ENCODE results near the gene PTPRN2.

Gene PTPRN2

GRCh38 chr7:158602905-158603772 is 15.5 kb upstream of the PTPRN2 start:
- DNase-seq = no peak

GRCh38 chr7:158602041-158602440 is 14.4 kb upstream of the PTPRN2 start:
- DNase-seq = no peak

- DNase-seq = no peak
Observed at GRCh38 chr7:158601090-158601489, 13.5 kb upstream of the PTPRN2 start.

- DNase-seq = no peak
Observed at GRCh38 chr7:158596745-158597144, 9.1 kb upstream of the PTPRN2 start.

- no peak for DNase-seq
Observed at GRCh38 chr7:158596309-158596708, 8.7 kb upstream of the PTPRN2 start.

- no peak for DNase-seq
Observed at GRCh38 chr7:158595068-158595467, 7.4 kb upstream of the PTPRN2 start.

GRCh38 chr7:158592541-158592940 is 4.9 kb upstream of the PTPRN2 start:
- no peak for DNase-seq

GRCh38 chr7:158591944-158592343 is 4.3 kb upstream of the PTPRN2 start:
- no peak for DNase-seq

GRCh38 chr7:158590181-158590530 is 2.5 kb upstream of the PTPRN2 start:
- DNase-seq = no peak

- no peak for DNase-seq
Observed at GRCh38 chr7:158589653-158590052, 2.0 kb upstream of the PTPRN2 start.

- no peak for DNase-seq
Observed at GRCh38 chr7:158588878-158589442, 1.3 kb upstream of the PTPRN2 start.

GRCh38 chr7:158588085-158588877 is 658 bp upstream of the PTPRN2 start:
- DNase-seq = no peak

GRCh38 chr7:158586499-158587161 is 993 bp downstream of the PTPRN2 start:
- DNase-seq = no peak

- no peak for DNase-seq
Observed at GRCh38 chr7:158585721-158586498, 1.7 kb downstream of the PTPRN2 start.

GRCh38 chr7:158584407-158584806 is 3.2 kb downstream of the PTPRN2 start:
- no peak for DNase-seq

GRCh38 chr7:158583810-158584209 is 3.8 kb downstream of the PTPRN2 start:
- no peak for DNase-seq

- DNase-seq = no peak
Observed at GRCh38 chr7:158583143-158583542, 4.5 kb downstream of the PTPRN2 start.

- no peak for DNase-seq
Observed at GRCh38 chr7:158582089-158582456, 5.5 kb downstream of the PTPRN2 start.

GRCh38 chr7:158581440-158582088 is 6.1 kb downstream of the PTPRN2 start:
- DNase-seq = no peak

GRCh38 chr7:158579662-158580646 is 7.7 kb downstream of the PTPRN2 start:
- DNase-seq = no peak

Measured in NCI-H1417 treated with DMSO at 0.1 percent for 48 hours (cell line).